Cortex of kidney (tissue), 1 donor: ENCODE results near the gene CLIC5.

ENCODE experiments used
- DNase-seq: peaks from one replicate; lab custom pipeline; 2025; lab: John Stamatoyannopoulos, UW

The CLIC5 gene

GRCh38 chr6:46015119-46015968, at the start of gene CLIC5:
TSS of gene CLIC5 (minus strand) at chr6:46015860. CDS start at chr6:46015542, 318 bp downstream.
- DNase-seq = no peak

DNA sequence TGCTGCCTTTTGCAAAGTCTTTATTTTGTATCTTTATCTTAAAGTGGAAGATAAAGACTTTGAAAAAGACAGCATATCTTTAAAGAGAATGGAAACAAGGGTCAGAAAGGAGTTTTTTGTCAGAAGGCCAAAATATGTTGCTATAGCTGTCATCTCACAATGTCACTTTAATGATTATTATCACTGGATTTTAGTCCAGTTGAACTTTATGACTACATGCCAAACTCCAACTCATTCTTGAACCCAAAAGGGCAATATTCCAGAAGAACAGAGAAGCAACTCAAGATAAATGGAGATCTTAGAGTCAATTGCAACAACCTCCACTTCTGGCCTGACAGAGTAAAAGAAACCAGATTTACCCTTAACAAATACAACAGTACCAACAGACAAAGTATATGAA, 47.3 kb upstream of the CLIC5 start:
- DNase-seq = no peak

GRCh38 chr6:46062312-46062711, 46.7 kb upstream of the CLIC5 start:
- no peak for DNase-seq

DNA sequence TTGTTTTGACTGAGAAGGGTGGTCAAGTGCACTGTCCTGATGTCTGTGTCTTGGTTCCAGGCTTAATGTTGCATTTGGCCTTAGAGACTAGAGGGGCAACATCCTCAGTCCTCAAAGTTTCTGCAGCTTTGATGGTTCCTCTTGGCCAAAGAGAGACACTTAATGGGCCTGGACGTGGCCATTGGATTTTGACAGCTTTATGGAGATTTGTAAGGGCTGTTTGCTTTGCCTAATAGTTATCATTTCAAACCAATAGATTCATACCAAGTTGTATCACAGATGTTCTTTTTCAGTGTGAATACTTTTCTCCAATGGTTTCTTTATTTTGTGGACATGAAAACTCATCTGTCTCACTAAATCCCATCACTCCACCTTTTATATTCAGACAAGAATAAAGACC, 45.8 kb upstream of the CLIC5 start:
- no peak for DNase-seq

GRCh38 chr6:46059608-46060007, 43.9 kb upstream of the CLIC5 start:
- no peak for DNase-seq

DNA sequence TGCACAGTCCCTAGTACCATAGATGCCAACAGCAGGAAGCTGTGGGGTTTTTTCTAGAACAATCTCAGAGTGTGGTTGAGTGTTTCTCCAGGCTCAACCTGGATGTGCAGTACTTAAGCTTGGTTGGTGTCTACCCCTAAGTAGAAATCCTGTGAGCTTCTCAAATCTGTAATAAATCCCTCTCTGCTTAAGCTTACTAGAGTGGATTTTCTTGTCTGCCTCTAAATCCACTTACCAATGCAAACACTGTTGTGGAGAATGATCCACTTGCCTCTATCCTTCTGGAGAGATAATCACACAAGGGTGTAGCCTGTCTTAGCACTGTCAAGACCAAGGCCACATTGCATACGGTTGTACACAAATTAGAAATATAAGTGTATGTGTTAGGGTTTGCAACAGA, 43.3 kb upstream of the CLIC5 start:
- DNase-seq = no peak

DNA sequence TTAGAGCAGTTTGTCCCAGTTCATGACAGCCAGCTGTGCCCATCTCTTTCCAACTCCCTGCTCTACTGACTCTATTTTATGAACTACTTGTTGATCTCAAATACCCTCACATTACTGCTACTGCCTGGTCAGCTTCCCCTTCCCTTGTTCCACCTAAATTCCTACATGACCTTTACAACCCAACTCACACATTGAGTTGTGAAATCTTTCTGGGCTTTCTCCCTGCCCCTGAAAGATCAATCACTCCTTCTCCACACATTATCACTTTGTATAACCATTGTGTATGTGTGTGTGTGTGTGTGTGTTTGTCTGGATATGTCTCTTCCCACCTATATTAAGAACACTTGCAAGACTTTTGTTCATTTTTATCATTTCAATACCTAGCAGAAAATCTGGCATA, 42.1 kb upstream of the CLIC5 start:
- DNase-seq = no peak

- no peak for DNase-seq
Observed at GRCh38 chr6:46056906-46057529, 41.4 kb upstream of the CLIC5 start.

- DNase-seq = no peak
Observed at GRCh38 chr6:46054516-46054915, 38.9 kb upstream of the CLIC5 start.

GRCh38 chr6:46053039-46053933, 37.6 kb upstream of the CLIC5 start:
- DNase-seq = no peak

DNA sequence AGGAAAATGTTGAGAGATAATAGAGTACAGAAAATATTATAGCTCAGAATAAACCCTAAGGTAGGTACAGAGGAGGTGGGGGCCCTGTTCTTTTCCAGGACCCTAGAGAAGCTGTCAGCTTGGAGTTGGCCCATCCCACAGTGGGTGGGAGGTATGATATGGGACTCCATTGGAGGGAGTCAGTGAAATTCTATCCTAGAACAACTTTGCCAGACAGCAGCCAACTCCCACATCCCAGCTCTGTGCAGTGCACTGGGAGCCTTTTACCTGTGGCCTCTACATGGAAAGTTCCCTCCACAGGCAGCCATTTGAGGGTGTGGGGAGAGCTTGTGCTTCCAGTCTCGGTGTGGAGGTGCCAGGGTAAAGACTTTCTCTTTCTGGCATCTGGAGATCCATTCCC, 36.8 kb upstream of the CLIC5 start:
- DNase-seq = no peak

GRCh38 chr6:46051962-46052361, 36.3 kb upstream of the CLIC5 start:
- DNase-seq = no peak

DNA sequence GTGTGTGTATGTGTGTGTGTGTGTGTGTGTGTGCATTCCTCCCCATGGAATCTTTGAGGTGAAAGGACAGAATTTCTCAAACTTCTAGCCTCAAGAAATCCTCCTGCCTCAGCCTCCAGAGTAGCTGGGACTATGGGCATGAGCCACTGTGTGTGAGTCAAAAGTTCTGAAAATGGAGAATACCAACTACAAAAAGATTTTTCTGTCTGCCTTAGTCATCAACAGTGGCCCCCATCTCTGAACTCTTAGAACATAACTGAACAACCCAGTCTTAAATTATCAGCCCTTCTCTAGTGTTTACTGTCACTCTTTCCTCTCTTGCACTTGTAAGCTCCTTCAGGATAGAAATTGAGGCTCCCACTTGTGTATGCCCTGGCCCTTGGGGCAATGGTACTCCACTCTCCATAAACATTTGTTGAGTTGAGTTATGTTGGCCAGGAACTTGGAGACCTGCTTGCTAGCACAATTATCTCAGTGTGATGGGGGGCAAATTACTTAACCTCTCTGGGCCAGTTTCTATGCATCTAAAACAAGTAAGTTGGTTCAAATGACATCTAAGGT, 35.3 kb upstream of the CLIC5 start:
- no peak for DNase-seq

- no peak for DNase-seq
Observed at GRCh38 chr6:46048646-46049297, 33.1 kb upstream of the CLIC5 start.

- no peak for DNase-seq
Observed at GRCh38 chr6:46046558-46047174, 31.0 kb upstream of the CLIC5 start.

- no peak for DNase-seq
Observed at GRCh38 chr6:46044881-46045617, 29.4 kb upstream of the CLIC5 start.

- no peak for DNase-seq
Observed at GRCh38 chr6:46042355-46042999, 26.8 kb upstream of the CLIC5 start.

- DNase-seq = no peak
Observed at GRCh38 chr6:46040288-46040687, 24.6 kb upstream of the CLIC5 start.

GRCh38 chr6:46039646-46040045, 24.0 kb upstream of the CLIC5 start:
- DNase-seq = no peak

GRCh38 chr6:46036911-46037310, 21.3 kb upstream of the CLIC5 start:
- no peak for DNase-seq
